Right renal pelvis (tissue), 4 donors: Measurements from ENCODE around the gene REM1. TPM values are rescaled to one million over a fixed set of nuclear protein-coding genes. Genes with fewer than 3 reads are reported as not detected.
"Not testable (repeated sequence)": the region's sequence is repeated elsewhere in the genome, so short reads cannot be mapped to it uniquely, and the experiment has no call there.

Source experiments
- DNase-seq, 4 donors: peaks; one replicate each; pipeline ENCODE4 v3.0.0-alpha.2; 2013; ENCODE audit warnings: low read depth in 4 of 4, low spot score in 3 of 4, missing footprints in 1 of 4
- polyA plus RNA-seq, 4 donors: library from polyadenylated mRNA; unstranded; fragments of 120-200 nt; gene quantifications; one replicate each; pipeline ENCODE4 v1.2.1, GENCODE V29; 2013; ENCODE audit not compliant: insufficient read length in 4 of 4

Gene REM1
- polyA plus RNA-seq, 4 donors, result 0.61 to 0.95 (median 0.78) TPM

DNA sequence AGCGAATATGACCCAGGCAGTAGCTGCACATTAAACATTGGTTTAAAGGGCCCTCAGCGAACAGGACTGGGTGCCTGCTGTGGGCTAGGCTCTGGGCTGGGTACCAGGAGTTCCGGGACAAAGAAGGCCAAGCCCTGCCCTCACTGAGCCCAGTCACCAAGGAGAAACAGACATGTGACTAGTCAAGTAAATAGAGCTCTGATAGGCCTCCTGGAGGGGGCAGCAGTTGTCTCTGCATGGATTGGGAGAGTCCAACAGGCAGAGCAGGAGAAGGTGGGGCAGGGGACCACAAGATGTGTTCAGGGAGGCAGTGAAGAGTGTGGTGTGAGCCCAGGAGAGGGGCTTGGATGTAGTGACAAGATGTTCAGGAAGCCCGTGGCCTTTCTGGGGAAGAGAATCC lies 42.3 kb downstream of the REM1 start:
- DNase-seq, result no peak

- DNase-seq, result not testable (repeated sequence)
Measured at GRCh38 chr20:31521267-31521666, 46.2 kb downstream of the REM1 start.

GRCh38 chr20:31522731-31523130 lies 47.6 kb downstream of the REM1 start:
- DNase-seq, result no peak

DNA sequence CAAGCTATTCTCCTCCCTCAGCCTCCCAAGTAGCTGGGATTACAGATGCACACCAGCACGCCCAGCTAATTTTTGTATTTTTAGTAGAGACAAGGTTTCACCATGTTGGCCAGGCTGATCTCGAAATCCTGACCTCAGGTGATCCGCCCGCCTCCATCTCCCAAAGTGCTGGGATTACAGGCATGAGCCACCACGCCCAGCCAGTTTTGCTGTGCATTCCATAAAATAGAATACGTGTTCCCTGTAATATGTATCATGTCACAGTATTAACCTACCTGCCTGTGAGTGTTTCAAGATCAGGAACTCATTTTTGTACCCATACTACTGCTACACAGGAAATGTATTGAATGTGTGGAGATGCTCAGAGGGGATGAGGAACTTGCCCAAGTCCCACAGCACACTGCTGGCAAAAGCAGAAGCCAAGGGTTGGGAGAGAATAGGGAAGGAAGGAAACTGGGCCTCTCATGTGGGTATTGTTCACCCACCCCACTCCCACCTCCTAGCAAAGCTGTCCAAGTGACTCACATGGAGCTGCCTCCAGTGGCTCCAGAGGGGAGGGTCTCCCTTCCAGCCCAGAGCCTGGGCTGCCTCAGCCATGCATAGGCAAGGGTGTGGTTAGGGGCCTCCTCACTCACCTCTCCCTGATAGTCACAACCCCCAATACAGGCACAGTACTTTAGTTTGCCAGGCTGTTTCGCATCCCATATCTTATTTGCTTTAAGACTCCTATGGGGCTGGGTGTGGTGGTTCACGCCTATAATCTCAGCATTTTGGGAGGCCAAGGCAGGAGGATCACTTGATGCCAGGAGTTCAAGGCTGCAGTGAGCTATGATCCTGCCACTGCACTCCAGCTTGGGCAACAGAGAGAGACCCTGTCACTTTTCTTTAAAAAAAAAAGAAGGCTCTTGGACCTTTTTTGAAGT lies 48.5 kb downstream of the REM1 start:
- no peak for DNase-seq

DNA sequence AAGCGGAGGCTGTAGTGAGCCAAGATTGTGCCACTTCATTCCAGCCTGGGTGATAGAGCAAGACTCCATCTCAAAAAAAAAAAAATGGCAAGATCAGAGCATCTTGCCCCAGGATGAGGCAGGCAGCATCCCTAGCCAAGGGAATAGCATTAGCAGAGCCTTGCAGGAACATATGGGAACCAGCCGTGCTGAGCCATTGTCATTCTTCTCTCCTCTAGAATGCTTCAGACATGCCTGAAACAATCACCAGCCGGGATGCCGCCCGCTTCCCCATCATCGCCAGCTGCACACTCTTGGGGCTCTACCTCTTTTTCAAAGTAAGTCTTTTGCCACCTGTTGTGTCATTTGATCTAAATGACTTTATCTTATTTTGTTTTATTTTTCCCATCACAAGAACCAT lies 52.2 kb downstream of the REM1 start:
- DNase-seq, result no peak

Other genes starting within 250 kb of the REM1 start
- not detected for gene DEFB115, start 217.6 kb upstream of the REM1 start, polyA plus RNA-seq
- gene DEFB116, start 166.7 kb upstream of the REM1 start, polyA plus RNA-seq, result not detected
- not detected for gene DEFB118, start 106.7 kb upstream of the REM1 start, polyA plus RNA-seq
- not detected for gene DEFB119, start 84.7 kb upstream of the REM1 start, polyA plus RNA-seq
- not detected for gene DEFB121, start 69.1 kb upstream of the REM1 start, polyA plus RNA-seq
- gene DEFB123, start 34.7 kb upstream of the REM1 start, polyA plus RNA-seq, result not detected
- gene DEFB124, start 161 bp upstream of the REM1 start, polyA plus RNA-seq, result under 1 TPM in 1 of 4 donors, not detected in 3; 0.12 TPM
- gene HM13, start 39.2 kb downstream of the REM1 start, polyA plus RNA-seq, result 100 to 1,000 TPM; 127 to 152 (median 141) TPM
- gene ID1, start 130.0 kb downstream of the REM1 start, polyA plus RNA-seq, result 100 to 1,000 TPM; 166 to 231 (median 190) TPM
- gene COX4I2, start 162.6 kb downstream of the REM1 start, polyA plus RNA-seq, result 1 to 10 TPM; 1.8 to 3.2 (median 2.2) TPM
- gene BCL2L1, start 247.6 kb downstream of the REM1 start, polyA plus RNA-seq, result 10 to 100 TPM; 75.2 to 87.9 (median 85.4) TPM